ENCODE data around the gene PEDS1.
A peak's percentile ranks its signal among the peaks of the same experiment; 100 is the strongest.
"Not testable (repeated sequence)": the region's sequence is repeated elsewhere in the genome, so short reads cannot be mapped to it uniquely, and the experiment has no call there.

PEDS1 gene

GRCh38 chr20:50172347-50173013 is 19.0 kb upstream of the PEDS1 start:
- Histone ChIP-seq H3K4me1 (ENCODE audit: control insufficient read depth, insufficient read depth, low read length) (peaks cover 16% of the 10 kb centered on the region), H3K27me3 (ENCODE audit: control insufficient read depth, insufficient read depth, low read length) (no peaks in the 10 kb centered on the region), H3K4me2 (ENCODE audit: low read length) (peak overlapping the region; percentile 87), H3K9me3 (replicated peaks; ENCODE audit: low read length) (no peaks in the 10 kb centered on the region), H3K4me3 (ENCODE audit: low read length) (peak overlapping the region; percentile 68), H3K9ac (ENCODE audit: low read depth, low read length) (peak overlapping the region; percentile 78), H3K36me3 (ENCODE audit: insufficient read depth, low read length) (no peaks in the 10 kb centered on the region)

- no peak overlapping the region for H3K4me3 ChIP-seq (ENCODE audit: low read length)
- H3K4me1 ChIP-seq (ENCODE audit: control insufficient read depth, insufficient read depth, low read length) = peaks cover 25% of the 10 kb centered on the region
- no peak overlapping the region for H3K4me2 ChIP-seq (ENCODE audit: low read length)
- H3K36me3 ChIP-seq (ENCODE audit: insufficient read depth, low read length) = no peaks in the 10 kb centered on the region
- no peak overlapping the region for H3K9ac ChIP-seq (ENCODE audit: low read depth, low read length)
- H3K27me3 ChIP-seq (ENCODE audit: control insufficient read depth, insufficient read depth, low read length) = no peaks in the 10 kb centered on the region
- no peaks in the 10 kb centered on the region for H3K9me3 ChIP-seq (replicated peaks; ENCODE audit: low read length)
Observed at GRCh38 chr20:50170549-50171220, 17.2 kb upstream of the PEDS1 start.

GRCh38 chr20:50169329-50169823 is 15.9 kb upstream of the PEDS1 start:
- no peaks in the 10 kb centered on the region for H3K9me3 ChIP-seq (replicated peaks; ENCODE audit: low read length)
- H3K27me3 ChIP-seq (ENCODE audit: control insufficient read depth, insufficient read depth, low read length) = no peaks in the 10 kb centered on the region
- H3K36me3 ChIP-seq (ENCODE audit: insufficient read depth, low read length) = no peaks in the 10 kb centered on the region
- peaks cover 35% of the 10 kb centered on the region for H3K4me1 ChIP-seq (ENCODE audit: control insufficient read depth, insufficient read depth, low read length)
- no peak overlapping the region for H3K9ac ChIP-seq (ENCODE audit: low read depth, low read length)
- H3K4me3 ChIP-seq (ENCODE audit: low read length) = no peak overlapping the region
- no peak overlapping the region for H3K4me2 ChIP-seq (ENCODE audit: low read length)

- peak overlapping the region; percentile 82 for H3K9ac ChIP-seq (ENCODE audit: low read depth, low read length)
- H3K36me3 ChIP-seq (ENCODE audit: insufficient read depth, low read length) = no peaks in the 10 kb centered on the region
- H3K4me1 ChIP-seq (ENCODE audit: control insufficient read depth, insufficient read depth, low read length) = peaks cover 32% of the 10 kb centered on the region
- H3K4me3 ChIP-seq (ENCODE audit: low read length) = peak overlapping the region; percentile 64
- H3K9me3 ChIP-seq (replicated peaks; ENCODE audit: low read length) = no peaks in the 10 kb centered on the region
- H3K27me3 ChIP-seq (ENCODE audit: control insufficient read depth, insufficient read depth, low read length) = no peaks in the 10 kb centered on the region
- peak overlapping the region; percentile 86 for H3K4me2 ChIP-seq (ENCODE audit: low read length)
Observed at GRCh38 chr20:50165684-50166554, 12.4 kb upstream of the PEDS1 start.

GRCh38 chr20:50163570-50164317 is 10.2 kb upstream of the PEDS1 start:
- H3K27me3 ChIP-seq (ENCODE audit: control insufficient read depth, insufficient read depth, low read length) = no peaks in the 10 kb centered on the region
- H3K9ac ChIP-seq (ENCODE audit: low read depth, low read length) = no peak overlapping the region
- peak overlapping the region; percentile 49 for H3K4me2 ChIP-seq (ENCODE audit: low read length)
- peaks cover 37% of the 10 kb centered on the region for H3K4me1 ChIP-seq (ENCODE audit: control insufficient read depth, insufficient read depth, low read length)
- H3K9me3 ChIP-seq (replicated peaks; ENCODE audit: low read length) = no peaks in the 10 kb centered on the region
- H3K36me3 ChIP-seq (ENCODE audit: insufficient read depth, low read length) = no peaks in the 10 kb centered on the region
- H3K4me3 ChIP-seq (ENCODE audit: low read length) = no peak overlapping the region

- not testable (repeated sequence) for H3K9me3 ChIP-seq (replicated peaks; ENCODE audit: low read length); H3K36me3 ChIP-seq (ENCODE audit: insufficient read depth, low read length); H3K9ac ChIP-seq (ENCODE audit: low read depth, low read length); H3K4me2 ChIP-seq (ENCODE audit: low read length); H3K4me3 ChIP-seq (ENCODE audit: low read length); H3K27me3 ChIP-seq (ENCODE audit: control insufficient read depth, insufficient read depth, low read length)
- peaks cover 33% of the 10 kb centered on the region for H3K4me1 ChIP-seq (ENCODE audit: control insufficient read depth, insufficient read depth, low read length)
Observed at GRCh38 chr20:50161494-50161893, 8.0 kb upstream of the PEDS1 start.

GRCh38 chr20:50153153-50153499 is 397 bp downstream of the PEDS1 start:
- H3K27me3 ChIP-seq (ENCODE audit: control insufficient read depth, insufficient read depth, low read length) = no peaks in the 10 kb centered on the region
- H3K9me3 ChIP-seq (replicated peaks; ENCODE audit: low read length) = no peaks in the 10 kb centered on the region
- H3K9ac ChIP-seq (ENCODE audit: low read depth, low read length) = peak overlapping the region; percentile 99
- H3K36me3 ChIP-seq (ENCODE audit: insufficient read depth, low read length) = peaks cover 24% of the 10 kb centered on the region
- peaks cover 49% of the 10 kb centered on the region for H3K4me1 ChIP-seq (ENCODE audit: control insufficient read depth, insufficient read depth, low read length)
- peak overlapping the region; percentile 96 for H3K4me3 ChIP-seq (ENCODE audit: low read length)
- peak overlapping the region; percentile 99 for H3K4me2 ChIP-seq (ENCODE audit: low read length)

- no peaks in the 10 kb centered on the region for H3K9me3 ChIP-seq (replicated peaks; ENCODE audit: low read length)
- H3K9ac ChIP-seq (ENCODE audit: low read depth, low read length) = peak overlapping the region; percentile 99
- H3K4me1 ChIP-seq (ENCODE audit: control insufficient read depth, insufficient read depth, low read length) = peaks cover 54% of the 10 kb centered on the region
- H3K36me3 ChIP-seq (ENCODE audit: insufficient read depth, low read length) = peaks cover 28% of the 10 kb centered on the region
- peak overlapping the region; percentile 99 for H3K4me2 ChIP-seq (ENCODE audit: low read length)
- no peaks in the 10 kb centered on the region for H3K27me3 ChIP-seq (ENCODE audit: control insufficient read depth, insufficient read depth, low read length)
- peak overlapping the region; percentile 96 for H3K4me3 ChIP-seq (ENCODE audit: low read length)
Observed at GRCh38 chr20:50152394-50153152, 950 bp downstream of the PEDS1 start.

GRCh38 chr20:50151034-50151743 is 2.3 kb downstream of the PEDS1 start:
- H3K4me3 ChIP-seq (ENCODE audit: low read length) = peak overlapping the region; percentile 56
- H3K27me3 ChIP-seq (ENCODE audit: control insufficient read depth, insufficient read depth, low read length) = no peaks in the 10 kb centered on the region
- peaks cover 68% of the 10 kb centered on the region for H3K4me1 ChIP-seq (ENCODE audit: control insufficient read depth, insufficient read depth, low read length)
- H3K36me3 ChIP-seq (ENCODE audit: insufficient read depth, low read length) = peaks cover 41% of the 10 kb centered on the region
- H3K9me3 ChIP-seq (replicated peaks; ENCODE audit: low read length) = no peaks in the 10 kb centered on the region
- H3K4me2 ChIP-seq (ENCODE audit: low read length) = peak overlapping the region; percentile 99
- peak overlapping the region; percentile 23 for H3K9ac ChIP-seq (ENCODE audit: low read depth, low read length)

All from skeletal muscle satellite cell (primary cell).